NCI-H526 (cell line): ENCODE measurements around the gene ATXN2L.
"Not testable (repeated sequence)": the region's sequence is repeated elsewhere in the genome, so short reads cannot be mapped to it uniquely, and the experiment has no call there.

Experiments used
- DNase-seq, 2 experiments: peaks; one replicate each; lab custom pipeline; 2025; lab: John Stamatoyannopoulos, UW

Gene ATXN2L

GRCh38 chr16:28836761-28837064, 13.9 kb downstream of the ATXN2L start:
- no peak for DNase-seq

DNA sequence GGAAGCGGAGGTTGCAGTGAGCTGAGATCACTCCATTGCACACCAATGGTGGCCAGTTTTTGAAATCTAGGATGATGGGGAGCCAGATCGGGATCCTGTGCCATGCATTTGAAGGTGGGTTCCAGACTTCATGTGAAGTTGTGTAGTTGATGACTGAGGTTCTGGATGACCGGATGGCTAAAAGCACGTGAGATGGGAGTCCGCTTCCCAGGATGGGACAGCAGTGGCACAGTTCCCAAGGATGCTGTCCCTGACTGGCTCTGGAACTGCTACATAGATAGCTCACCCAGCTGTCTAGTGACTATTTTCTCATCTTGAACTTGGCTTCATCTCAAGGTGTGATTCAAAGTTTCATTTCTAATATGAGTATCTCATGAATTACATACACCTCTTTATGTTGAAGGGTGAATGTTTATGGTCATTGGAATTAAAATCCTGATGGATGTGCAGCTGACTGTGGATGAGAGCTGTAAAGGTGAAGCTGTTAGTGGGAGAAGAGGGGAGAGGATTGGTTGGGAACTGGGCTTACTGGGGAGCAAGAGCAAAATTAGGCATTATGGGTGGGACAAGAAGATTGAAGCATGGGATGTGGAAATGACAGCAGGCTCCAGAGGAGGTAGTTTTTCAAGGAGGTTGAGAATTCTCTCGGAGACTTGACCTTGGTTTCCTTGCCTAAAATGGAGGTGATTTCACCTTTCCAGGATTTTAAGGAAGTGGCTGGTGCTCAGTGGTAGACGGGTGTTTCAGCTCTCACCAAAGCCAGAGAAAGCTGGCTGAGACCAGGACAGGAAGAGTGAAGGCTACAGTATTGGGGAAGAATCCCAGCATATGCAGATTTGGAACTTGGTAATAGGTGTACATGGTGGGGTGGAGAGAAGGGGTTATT, 15.1 kb downstream of the ATXN2L start:
- no peak for DNase-seq

GRCh38 chr16:28838558-28838918, 15.7 kb downstream of the ATXN2L start:
- DNase-seq: no peak

GRCh38 chr16:28839004-28839639, 16.3 kb downstream of the ATXN2L start:
- no peak for DNase-seq

DNA sequence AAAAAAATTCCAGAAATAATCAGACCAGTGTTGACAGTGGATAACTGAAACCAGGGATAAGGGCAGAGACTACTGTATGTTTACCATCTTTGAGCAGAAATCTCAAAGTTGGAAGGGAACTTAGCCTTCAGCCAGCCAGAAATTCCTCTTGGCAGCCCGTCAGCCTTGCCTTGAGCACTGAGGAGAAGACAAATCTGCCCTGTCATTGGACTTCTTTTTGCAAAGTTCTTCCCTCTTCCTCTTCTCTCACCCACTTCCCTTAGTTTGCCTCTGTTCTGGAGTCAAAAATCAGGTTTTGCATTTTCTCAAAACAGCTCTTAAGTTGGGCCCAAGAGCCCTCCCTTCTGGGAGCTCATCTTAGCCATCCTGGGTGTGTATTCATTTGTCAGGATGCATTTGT, 17.1 kb downstream of the ATXN2L start:
- DNase-seq: no peak

DNA sequence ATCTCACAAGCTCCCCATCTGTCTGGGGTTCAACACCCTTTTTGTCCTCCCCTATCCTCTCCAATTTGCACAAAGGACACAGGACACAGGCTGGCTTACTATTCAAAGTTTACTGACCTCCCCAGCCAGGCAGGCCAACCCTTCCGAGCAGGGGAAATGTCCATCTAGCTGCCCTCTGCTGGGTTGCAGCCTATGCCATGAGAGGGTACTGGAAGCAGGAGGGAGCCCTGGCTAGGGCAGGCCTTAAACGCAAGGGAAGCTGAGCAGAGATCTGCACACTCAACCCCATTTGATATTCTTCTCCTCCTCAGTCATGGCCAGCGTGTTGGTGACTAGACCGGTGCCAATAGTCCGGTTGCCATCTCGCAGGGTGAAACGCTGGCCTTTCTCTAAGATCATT, 19.9 kb downstream of the ATXN2L start:
- DNase-seq: no peak

- DNase-seq: no peak
These were observed 21.0 kb downstream of the ATXN2L start for GRCh38 chr16:28843766-28844165.

DNA sequence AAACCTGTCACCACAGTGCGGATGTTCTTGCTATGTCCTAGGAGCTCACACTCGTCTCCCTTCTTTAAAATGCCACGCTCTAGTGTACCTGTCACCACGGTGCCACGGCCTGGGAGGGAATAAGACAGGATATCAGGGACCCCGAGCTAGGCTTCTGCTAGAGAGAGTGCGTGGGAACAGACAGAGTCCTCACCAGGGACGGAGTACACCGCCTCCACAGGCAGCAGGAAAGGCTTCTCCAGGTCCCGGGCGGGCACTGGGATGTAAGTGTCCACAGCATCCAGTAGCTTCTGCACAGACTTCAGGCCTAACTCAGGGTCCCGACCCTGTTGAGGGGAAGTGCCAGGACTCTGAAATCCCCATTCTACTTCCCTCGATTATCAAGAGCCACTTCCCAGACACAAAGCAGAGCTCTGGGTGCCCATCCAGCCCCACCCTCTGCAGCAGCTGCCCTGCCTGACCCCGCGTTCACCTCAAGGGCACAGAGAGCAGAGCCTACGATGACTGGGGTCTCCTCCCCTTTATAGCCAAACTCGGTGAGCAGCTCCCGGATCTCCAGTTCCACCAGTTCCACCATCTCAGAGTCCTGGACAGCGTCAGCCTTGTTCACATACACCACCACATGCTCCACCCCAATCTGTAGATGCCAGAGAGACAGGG, 21.6 kb downstream of the ATXN2L start:
- no peak for DNase-seq

DNA sequence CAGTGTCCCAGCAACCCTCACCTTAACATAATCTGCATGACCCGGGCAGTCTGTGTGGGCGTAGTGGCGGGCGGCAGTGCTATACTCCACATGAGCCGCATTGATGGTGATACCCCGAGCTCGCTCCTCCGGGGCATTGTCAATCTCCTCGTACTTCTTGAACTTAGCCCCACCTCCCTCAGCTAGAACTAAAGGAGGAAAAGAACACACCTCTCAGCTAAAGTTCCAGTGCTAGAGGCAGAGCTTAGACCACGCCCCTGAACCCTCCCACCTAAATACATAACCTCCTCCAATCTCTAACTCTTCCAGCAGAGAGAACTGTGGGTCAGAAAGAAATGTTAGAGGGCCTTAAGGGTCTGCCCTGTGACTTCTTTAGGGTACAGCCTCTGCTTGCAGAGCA, 22.5 kb downstream of the ATXN2L start:
- peak in 1 of 2 experiments; percentile 24 for DNase-seq

- no peak for DNase-seq
These were observed 22.9 kb downstream of the ATXN2L start for GRCh38 chr16:28845761-28846079.

- peak; percentile 96 to 98 for DNase-seq
These were observed 23.5 kb downstream of the ATXN2L start, which contains the start of gene TUFM for GRCh38 chr16:28846080-28846932. TSS of gene TUFM (minus strand) at chr16:28846348. CDS start at chr16:28846269, 79 bp downstream.

- DNase-seq: no peak
These were observed 24.1 kb downstream of the ATXN2L start for GRCh38 chr16:28846933-28847273.

DNA sequence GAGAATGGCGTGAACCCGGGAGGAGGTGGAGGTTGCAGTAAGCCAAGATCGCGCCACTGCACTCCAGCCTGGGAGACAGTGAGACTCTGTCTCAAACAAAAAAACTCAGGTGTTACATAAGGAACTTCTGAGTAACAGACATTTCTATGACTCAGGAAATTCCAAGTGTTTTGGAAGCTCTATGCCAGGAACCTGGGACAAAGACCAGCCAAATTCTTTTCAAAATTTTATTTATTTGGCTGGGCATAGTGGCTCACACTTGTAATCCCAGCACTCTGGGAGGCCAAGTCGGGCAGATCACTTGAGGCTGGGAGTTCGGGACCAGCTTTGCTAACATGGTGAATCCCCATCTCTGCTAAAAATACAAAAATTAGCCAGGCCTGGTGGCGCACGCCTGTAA, 35.6 kb downstream of the ATXN2L start:
- no peak for DNase-seq

DNA sequence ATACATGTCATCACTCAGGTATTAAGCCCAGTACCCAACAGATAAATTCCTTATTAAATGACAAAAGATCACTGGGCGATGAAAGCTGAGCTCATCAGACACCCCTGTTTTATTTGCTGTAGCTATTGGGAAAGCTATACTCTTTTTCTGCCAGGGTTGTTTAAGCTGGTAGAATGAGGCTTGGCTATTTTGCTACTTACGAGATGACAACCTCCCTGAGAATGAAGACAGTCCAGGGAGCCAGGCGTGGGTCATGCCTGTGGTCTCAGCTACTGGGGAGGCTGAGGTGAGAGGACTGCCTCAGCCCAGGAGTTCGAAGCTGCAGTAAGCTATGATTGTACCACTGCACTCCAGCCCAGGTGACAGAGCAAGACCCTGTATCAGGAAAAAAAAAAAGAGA, 36.5 kb downstream of the ATXN2L start:
- no peak for DNase-seq

GRCh38 chr16:28863929-28864793, 41.4 kb downstream of the ATXN2L start:
- no peak for DNase-seq

- no peak for DNase-seq
These were observed 42.3 kb downstream of the ATXN2L start for GRCh38 chr16:28865001-28865688.

GRCh38 chr16:28865722-28866453, 43.1 kb downstream of the ATXN2L start:
- no peak for DNase-seq

GRCh38 chr16:28866454-28866804, 43.6 kb downstream of the ATXN2L start:
- no peak for DNase-seq

GRCh38 chr16:28867241-28867640, 44.4 kb downstream of the ATXN2L start:
- DNase-seq: no peak

DNA sequence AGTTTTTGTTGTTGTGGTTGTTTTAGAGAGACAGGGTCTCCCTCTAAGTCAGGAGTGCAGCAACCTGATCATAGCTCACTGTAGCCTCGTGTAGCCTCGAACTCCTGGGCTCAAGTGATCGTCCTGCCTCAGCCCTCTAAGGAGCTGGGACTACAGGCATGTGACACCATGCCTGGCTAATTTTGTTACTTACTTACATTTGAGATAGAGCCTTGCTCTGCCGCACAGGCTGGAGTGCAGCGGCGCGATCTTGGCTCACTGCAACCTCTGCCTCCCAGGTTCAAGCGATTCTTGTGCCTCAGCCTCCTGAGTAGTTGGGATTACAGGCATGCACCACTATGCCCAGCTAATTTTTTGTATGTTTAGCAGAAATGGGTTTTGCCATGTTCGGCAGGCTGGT, 44.8 kb downstream of the ATXN2L start:
- DNase-seq: not testable (repeated sequence)
